ENCODE results near the gene TSPAN31.
A peak's percentile ranks its signal among the peaks of the same experiment; 100 is the strongest.

TSPAN31 gene

GRCh38 chr12:57782243-57782607, 37.4 kb downstream of the TSPAN31 start:
- no peak for DNase-seq (ENCODE audit: insufficient read length, low spot score)
- no peak for FAIRE-seq

- FAIRE-seq (peak; percentile 91), DNase-seq (ENCODE audit: insufficient read length, low spot score) (peak; percentile 73)
Observed at GRCh38 chr12:57782608-57783465, 38.0 kb downstream of the TSPAN31 start, which contains the start of gene TSFM. Gene TSFM, plus strand, starts transcription at chr12:57782787. Its CDS starts 15 bp downstream, at chr12:57782802.

- no peak for FAIRE-seq
- no peak for DNase-seq (ENCODE audit: insufficient read length, low spot score)
Observed at GRCh38 chr12:57783466-57783801, 38.6 kb downstream of the TSPAN31 start.

GRCh38 chr12:57783861-57784260, 39.0 kb downstream of the TSPAN31 start:
- FAIRE-seq (no peak), DNase-seq (ENCODE audit: insufficient read length, low spot score) (no peak)

- FAIRE-seq (no peak), DNase-seq (ENCODE audit: insufficient read length, low spot score) (no peak)
Observed at GRCh38 chr12:57793920-57794319, 49.1 kb downstream of the TSPAN31 start.

- FAIRE-seq: no peak
- no peak for DNase-seq (ENCODE audit: insufficient read length, low spot score)
Observed at GRCh38 chr12:57795354-57795753, 50.5 kb downstream of the TSPAN31 start.

- DNase-seq (ENCODE audit: insufficient read length, low spot score): no peak
- FAIRE-seq: no peak
Observed at GRCh38 chr12:57796996-57797395, 52.2 kb downstream of the TSPAN31 start.

GRCh38 chr12:57797933-57798332, 53.1 kb downstream of the TSPAN31 start:
- no peak for DNase-seq (ENCODE audit: insufficient read length, low spot score)
- FAIRE-seq: no peak
